ENCODE measurements around the gene IRX5. TPM values are rescaled to one million over a fixed set of nuclear protein-coding genes. Genes with fewer than 3 reads are reported as not detected.
A peak's percentile ranks its signal among the peaks of the same experiment; 100 is the strongest.

IRX5 gene
- total RNA-seq, 1 donor from 2014 or later = 4.3 TPM

- peak; percentile 15 for DNase-seq (ENCODE audit: extremely low spot score, unreplicated experiment)
- no peaks in the 10 kb centered on the region for H3K4me1 Mint-ChIP-seq (ENCODE audit: unreplicated experiment)
- H3K9me3 Mint-ChIP-seq (ENCODE audit: unreplicated experiment) = no peaks in the 10 kb centered on the region
- no peaks in the 10 kb centered on the region for H3K36me3 Mint-ChIP-seq (ENCODE audit: unreplicated experiment)
- no peak overlapping the region for H3K27ac Mint-ChIP-seq (ENCODE audit: unreplicated experiment)
- no peak overlapping the region for H3K4me3 Mint-ChIP-seq (ENCODE audit: unreplicated experiment)
- no peak for TF ChIP-seq CTCF (IDR thresholded peaks at IDR 0.05)
- H3K27me3 Mint-ChIP-seq (ENCODE audit: unreplicated experiment) = peaks cover 70% of the 10 kb centered on the region
These were observed 14.4 kb downstream of the IRX5 start for GRCh38 chr16:54945063-54945462.

- DNase-seq (ENCODE audit: extremely low spot score, unreplicated experiment) = no peak
- Mint-ChIP-seq H3K4me3 (ENCODE audit: unreplicated experiment) (no peak overlapping the region), H3K4me1 (ENCODE audit: unreplicated experiment) (no peaks in the 10 kb centered on the region), H3K27me3 (ENCODE audit: unreplicated experiment) (peaks cover 60% of the 10 kb centered on the region), H3K36me3 (ENCODE audit: unreplicated experiment) (no peaks in the 10 kb centered on the region), H3K9me3 (ENCODE audit: unreplicated experiment) (no peaks in the 10 kb centered on the region), H3K27ac (ENCODE audit: unreplicated experiment) (no peak overlapping the region)
- no peak for TF ChIP-seq CTCF (IDR thresholded peaks at IDR 0.05)
These were observed 16.2 kb downstream of the IRX5 start for GRCh38 chr16:54946909-54947308.

GRCh38 chr16:54947616-54948015, 17.0 kb downstream of the IRX5 start:
- no peak overlapping the region for H3K4me3 Mint-ChIP-seq (ENCODE audit: unreplicated experiment)
- H3K36me3 Mint-ChIP-seq (ENCODE audit: unreplicated experiment) = no peaks in the 10 kb centered on the region
- H3K4me1 Mint-ChIP-seq (ENCODE audit: unreplicated experiment) = no peaks in the 10 kb centered on the region
- H3K9me3 Mint-ChIP-seq (ENCODE audit: unreplicated experiment) = no peaks in the 10 kb centered on the region
- peaks cover 55% of the 10 kb centered on the region for H3K27me3 Mint-ChIP-seq (ENCODE audit: unreplicated experiment)
- no peak for TF ChIP-seq CTCF (IDR thresholded peaks at IDR 0.05)
- no peak overlapping the region for H3K27ac Mint-ChIP-seq (ENCODE audit: unreplicated experiment)
- DNase-seq (ENCODE audit: extremely low spot score, unreplicated experiment) = no peak

GRCh38 chr16:54952195-54952594, 21.5 kb downstream of the IRX5 start:
- no peak for TF ChIP-seq CTCF (IDR thresholded peaks at IDR 0.05)
- Mint-ChIP-seq H3K4me3 (ENCODE audit: unreplicated experiment) (no peak overlapping the region), H3K4me1 (ENCODE audit: unreplicated experiment) (no peaks in the 10 kb centered on the region), H3K27me3 (ENCODE audit: unreplicated experiment) (peaks cover 32% of the 10 kb centered on the region), H3K27ac (ENCODE audit: unreplicated experiment) (no peak overlapping the region), H3K36me3 (ENCODE audit: unreplicated experiment) (no peaks in the 10 kb centered on the region), H3K9me3 (ENCODE audit: unreplicated experiment) (no peaks in the 10 kb centered on the region)
- DNase-seq (ENCODE audit: extremely low spot score, unreplicated experiment) = no peak

DNA sequence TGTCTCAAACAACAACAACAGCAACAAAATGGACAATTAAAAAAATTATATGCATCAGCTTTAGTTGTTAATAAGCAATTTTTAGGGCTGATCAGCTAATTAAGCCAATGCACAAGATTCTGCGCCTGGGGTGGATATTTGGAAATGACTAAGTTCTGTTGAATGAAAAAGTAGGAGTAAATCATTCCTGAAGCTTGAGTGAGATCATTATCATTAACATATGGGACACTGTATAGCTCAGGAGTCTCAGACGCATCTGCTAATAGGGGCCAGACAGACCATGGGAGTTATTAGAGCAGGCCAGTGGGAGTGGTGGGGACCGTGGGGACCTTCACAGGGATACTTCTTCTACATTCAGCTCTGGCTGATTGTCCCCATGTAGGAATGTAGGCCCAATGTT, 22.8 kb downstream of the IRX5 start:
- Mint-ChIP-seq H3K36me3 (ENCODE audit: unreplicated experiment) (no peaks in the 10 kb centered on the region), H3K27ac (ENCODE audit: unreplicated experiment) (no peak overlapping the region), H3K27me3 (ENCODE audit: unreplicated experiment) (peaks cover 22% of the 10 kb centered on the region), H3K4me1 (ENCODE audit: unreplicated experiment) (no peaks in the 10 kb centered on the region), H3K4me3 (ENCODE audit: unreplicated experiment) (no peak overlapping the region), H3K9me3 (ENCODE audit: unreplicated experiment) (no peaks in the 10 kb centered on the region)
- DNase-seq (ENCODE audit: extremely low spot score, unreplicated experiment) = no peak
- TF ChIP-seq CTCF (IDR thresholded peaks at IDR 0.05) = no peak

All from osteocyte (in vitro differentiated cells).